SK-N-SH (cell line): ENCODE measurements around the gene MYBBP1A. TPM values are rescaled to one million over a fixed set of nuclear protein-coding genes. Genes with fewer than 3 reads are reported as not detected.

Source experiments
- CTCF ChIA-PET: fragments of 300-600, 350-600 bp; formaldehyde crosslinking; extraction: SDS; loops from one replicate; lab custom pipeline; 2021; lab: Yijun Ruan, JAX
- POLR2A ChIA-PET: fragments of 350-600 bp; sonication (Branson Sonifier 250); formaldehyde crosslinking; extraction: SDS; loops from one replicate; lab custom pipeline; 2020; ENCODE audit warnings: antibody characterized with exemption, inconsistent platforms; lab: Yijun Ruan, JAX
- DNase-seq: peaks from one replicate; pipeline ENCODE4 v3.0.0; 2012
- H2AFZ ChIP-seq: fragments of 200-600 bp; sonication (generic); 2 replicates; pipeline ENCODE4 v1.8.1; 2016; ENCODE audit warnings: antibody characterized with exemption, mild to moderate bottlenecking, low read depth
- H3F3A ChIP-seq: fragments of 200-600 bp; sonication (generic); replicated peaks from 2 replicates; pipeline ENCODE3; 2016; ENCODE audit warnings: antibody characterized with exemption, mild to moderate bottlenecking; ENCODE audit not compliant: insufficient read depth
- H3K27ac ChIP-seq, 2 experiments: fragments of 200-500 bp in 1 of 2; fragments of 200-600 bp in 1 of 2; sonication (Bioruptor generic) in 1 of 2; sonication (generic), shearing (Covaris generic) in 1 of 2; 2 replicates each; pipeline versions ENCODE4 v1.5.1 to v1.6.1; 2014 to 2016; ENCODE audit warnings: low read depth in 2 of 2, inconsistent platforms in 1 of 2, low read length in 1 of 2, mild to moderate bottlenecking in 1 of 2, mixed read lengths in 1 of 2
- H3K27me3 ChIP-seq: fragments of 200-600 bp; sonication (generic), shearing (Covaris generic); 2 replicates; pipeline ENCODE4 v1.6.1; 2016; ENCODE audit warnings: mixed run types; ENCODE audit not compliant: insufficient read depth
- H3K36me3 ChIP-seq, 2 experiments: fragments of 200-500 bp in 1 of 2; fragments of 200-600 bp in 1 of 2; sonication (Bioruptor generic) in 1 of 2; sonication (generic) in 1 of 2; replicated peaks in 1 of 2; 2 replicates each; pipeline versions ENCODE3 to v1.5.1; 2014 to 2016; ENCODE audit warnings: low read length in 1 of 2, mild to moderate bottlenecking in 1 of 2; ENCODE audit not compliant: insufficient read depth in 2 of 2, control insufficient read depth in 1 of 2
- H3K4me1 ChIP-seq, 2 experiments: fragments of 200-500 bp in 1 of 2; fragments of 200-600 bp in 1 of 2; sonication (Bioruptor generic) in 1 of 2; sonication (generic), shearing (Covaris generic) in 1 of 2; 2 replicates each; pipeline versions ENCODE4 v1.5.1 to v1.6.1; 2014 to 2016; ENCODE audit warnings: low read depth in 1 of 2, low read length in 1 of 2, mixed run types in 1 of 2; ENCODE audit not compliant: insufficient read depth in 2 of 2, control insufficient read depth in 1 of 2
- H3K4me2 ChIP-seq: fragments of 200-600 bp; sonication (generic), shearing (Covaris generic); 2 replicates; pipeline ENCODE4 v1.6.1; 2017; ENCODE audit warnings: mixed run types
- H3K4me3 ChIP-seq, 2 experiments: fragments of 200-500 bp in 1 of 2; fragments of 200-600 bp in 1 of 2; sonication (Bioruptor generic) in 1 of 2; sonication (generic), shearing (Covaris generic) in 1 of 2; 2 replicates each; pipeline versions ENCODE4 v1.5.1 to v1.8.1; 2014 to 2016; ENCODE audit warnings: low read depth in 2 of 2, inconsistent platforms in 1 of 2, low read length in 1 of 2, mild to moderate bottlenecking in 1 of 2, mixed read lengths in 1 of 2, moderate library complexity in 1 of 2
- H3K79me2 ChIP-seq: fragments of 200-600 bp; sonication (generic); 2 replicates; pipeline ENCODE4 v1.8.1; 2017; ENCODE audit warnings: mild to moderate bottlenecking; ENCODE audit not compliant: insufficient read depth
- H3K9ac ChIP-seq: fragments of 200-600 bp; sonication (generic); 2 replicates; pipeline ENCODE4 v1.6.1; 2017; ENCODE audit warnings: mixed run types
- H3K9me2 ChIP-seq: fragments of 200-600 bp; sonication (generic); 2 replicates; pipeline ENCODE4 v1.6.1; 2017; ENCODE audit warnings: mixed run types
- H3K9me3 ChIP-seq: fragments of 200-600 bp; sonication (generic); 2 replicates; pipeline ENCODE4 v1.6.1; 2017; ENCODE audit warnings: mixed run types, mild to moderate bottlenecking, moderate library complexity
- H4K20me1 ChIP-seq: fragments of 200-600 bp; sonication (generic); 2 replicates; pipeline ENCODE4 v1.6.1; 2017; ENCODE audit warnings: mild to moderate bottlenecking, mixed run types; ENCODE audit not compliant: insufficient read depth
- CHD2 ChIP-seq: fragments of 150-350 bp; IDR thresholded peaks from 2 replicates; pipeline ENCODE4 v1.6.1; 2018; ENCODE audit warnings: low read length; ENCODE audit not compliant: partially characterized antibody
- ELF1 ChIP-seq: IDR thresholded peaks from 2 replicates; pipeline ENCODE4 v1.4.0; 2012
- GABPA ChIP-seq: IDR thresholded peaks from 2 replicates; pipeline ENCODE4 v1.4.0; 2012; ENCODE audit warnings: low read depth, mild to moderate bottlenecking
- GATA2 ChIP-seq: sonication (generic); formaldehyde crosslinking; IDR thresholded peaks from 2 replicates; pipeline ENCODE4 v1.5.0; 2020; ENCODE audit warnings: mild to moderate bottlenecking, missing genetic modification reagents
- MEF2A ChIP-seq: IDR thresholded peaks from 2 replicates; pipeline ENCODE4 v1.4.0; 2012; ENCODE audit warnings: low read depth, borderline replicate concordance
- MXI1 ChIP-seq: IDR thresholded peaks from 2 replicates; pipeline ENCODE4 v1.6.1; 2012; ENCODE audit warnings: mild to moderate bottlenecking, low read depth, low read length, improper control_type of control experiment
- NFIC ChIP-seq: IDR thresholded peaks from 2 replicates; pipeline ENCODE4 v1.4.0; 2012; ENCODE audit warnings: borderline replicate concordance
- NRF1 ChIP-seq: IDR thresholded peaks from 2 replicates; pipeline ENCODE4 v1.6.1; 2012; ENCODE audit warnings: low read depth, mild to moderate bottlenecking, low read length
- POLR2AphosphoS5 ChIP-seq: IDR thresholded peaks from 2 replicates; pipeline ENCODE4 v1.6.1; 2012; ENCODE audit warnings: low read depth, low read length
- RAD21 ChIP-seq: IDR thresholded peaks from 2 replicates; pipeline ENCODE4 v1.6.1; 2012; ENCODE audit warnings: mild to moderate bottlenecking, low read length
- RCOR1 ChIP-seq: fragments of 150-350 bp; IDR thresholded peaks from 2 replicates; pipeline ENCODE4 v1.6.1; 2017; ENCODE audit warnings: antibody characterized with exemption, low read length
- RFX5 ChIP-seq: IDR thresholded peaks from 2 replicates; pipeline ENCODE4 v1.6.1; 2012; ENCODE audit warnings: mild to moderate bottlenecking, improper control_type of control experiment, low read length
- RXRA ChIP-seq: IDR thresholded peaks from 2 replicates; pipeline ENCODE4 v1.4.0; 2012; ENCODE audit warnings: low read depth, mild to moderate bottlenecking, borderline replicate concordance
- SIN3A ChIP-seq: IDR thresholded peaks from 2 replicates; pipeline ENCODE4 v1.6.1; 2012; ENCODE audit warnings: low read depth, mild to moderate bottlenecking, low read length, moderate library complexity, borderline replicate concordance
- SMC3 ChIP-seq: IDR thresholded peaks from 2 replicates; pipeline ENCODE4 v1.6.1; 2012; ENCODE audit warnings: low read depth, low read length, improper control_type of control experiment
- TAF1 ChIP-seq: IDR thresholded peaks from 2 replicates; pipeline ENCODE4 v1.6.1; 2012; ENCODE audit warnings: low read depth, mild to moderate bottlenecking, low read length, moderate library complexity, borderline replicate concordance
- TEAD4 ChIP-seq: IDR thresholded peaks from 2 replicates; pipeline ENCODE4 v1.4.0; 2012; ENCODE audit warnings: mild to moderate bottlenecking, borderline replicate concordance; ENCODE audit not compliant: insufficient read depth
- YY1 ChIP-seq: IDR thresholded peaks from 2 replicates; pipeline ENCODE4 v1.4.0; 2012; ENCODE audit warnings: low read depth, mild to moderate bottlenecking
- WGBS: methylation state at CpG from one replicate; pipeline ENCODE4 v1.1.6; 2017; ENCODE audit warnings: low lambda C conversion rate; 5-methylcytosine and 5-hydroxymethylcytosine counted together
- polyA plus RNA-seq, 3 experiments: library from polyadenylated mRNA; depleted of rRNA; stranded (reverse); fragments of >200 nt; gene quantifications; 2 replicates each; pipeline ENCODE4 v1.2.3, GENCODE V29; 2012
- TF ChIP-seq, protein P1 (sequence below): fragments of 150-350 bp; IDR thresholded peaks from 2 replicates; pipeline ENCODE4 v1.6.1; 2017; ENCODE audit warnings: antibody characterized with exemption, low read length, low read depth, borderline replicate concordance
- TF ChIP-seq, protein P2 (sequence below): IDR thresholded peaks from 2 replicates; pipeline ENCODE4 v1.4.0; 2012; ENCODE audit warnings: low read depth, borderline replicate concordance
- TF ChIP-seq, protein P3 (sequence below): IDR thresholded peaks from 2 replicates; pipeline ENCODE4 v1.4.0; 2012; ENCODE audit warnings: low read depth, borderline replicate concordance
- TF ChIP-seq, protein P4 (sequence below): fragments of 150-350 bp; IDR thresholded peaks from 2 replicates; pipeline ENCODE4 v1.6.1; 2016; ENCODE audit warnings: mild to moderate bottlenecking, low read depth, low read length

Gene MYBBP1A
- polyA plus RNA-seq, 1 of the 3 experiments (the other 2 are of a cell fraction), result 93.0 TPM

DNA sequence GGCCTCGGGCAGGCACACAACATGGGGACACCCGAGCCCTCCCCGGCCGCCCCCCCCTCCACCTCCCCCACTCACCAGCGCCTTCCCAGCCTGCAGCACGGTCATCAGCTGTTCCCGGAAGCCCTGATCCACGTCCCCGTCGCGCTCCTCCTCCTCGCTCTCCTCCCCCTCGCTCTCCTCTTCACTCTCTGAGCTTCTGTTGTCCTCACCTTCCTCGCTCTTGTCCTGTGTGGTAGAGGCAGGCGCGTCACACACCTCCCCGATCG, 10.3 kb downstream of the MYBBP1A start:
- POLR2A ChIA-PET, result interaction anchor here (1.2 to 1.4 kb wide), 2 partner anchors 10 kb away, joined by 3 to 4 read pairs; partner anchors contain the start of gene MYBBP1A
- Histone ChIP-seq H4K20me1 (no peaks in the 10 kb centered on the region), H3K27me3 (no peaks in the 10 kb centered on the region), H3F3A (no peaks in the 10 kb centered on the region), H3K9me3 (no peaks in the 10 kb centered on the region), H3K27ac (no peak overlapping the region), H3K4me1 (no peaks in the 10 kb centered on the region), H2AFZ (no peak overlapping the region), H3K79me2 (no peaks in the 10 kb centered on the region), H3K9me2 (no peaks in the 10 kb centered on the region), H3K9ac (no peak overlapping the region), H3K4me2 (no peak overlapping the region)
- WGBS, result 97% methylated on average over 17 of the region's 18 CpGs
- CTCF ChIA-PET, result interaction anchor here (1.7 kb wide), 1 partner anchor 10 kb away, joined by 4 read pairs; the partner anchor contains the start of gene MYBBP1A
- no peak for TF ChIP-seq RXRA
- TF ChIP-seq ELF1, result no peak
- TF ChIP-seq MXI1, result no peak
- no peak for TF ChIP-seq SMC3
- no peak for TF ChIP-seq MEF2A
- no peak for TF ChIP-seq RCOR1
- no peak for TF ChIP-seq NRF1
- TF ChIP-seq POLR2AphosphoS5, result no peak
- TF ChIP-seq CHD2, result no peak
- no peak for TF ChIP-seq SIN3A
- no peak for TF ChIP-seq GATA2 (CRISPR knock-in tag)
- TF ChIP-seq TEAD4, result no peak
- no peak for TF ChIP-seq GABPA
- TF ChIP-seq, all 33 proteins: peak for 0
- H3K4me3 ChIP-seq, result no peak overlapping the region
- H3K36me3 ChIP-seq, result peaks cover 8 to 85% of the 10 kb centered on the region in 2 experiments
- no peak for DNase-seq

DNA sequence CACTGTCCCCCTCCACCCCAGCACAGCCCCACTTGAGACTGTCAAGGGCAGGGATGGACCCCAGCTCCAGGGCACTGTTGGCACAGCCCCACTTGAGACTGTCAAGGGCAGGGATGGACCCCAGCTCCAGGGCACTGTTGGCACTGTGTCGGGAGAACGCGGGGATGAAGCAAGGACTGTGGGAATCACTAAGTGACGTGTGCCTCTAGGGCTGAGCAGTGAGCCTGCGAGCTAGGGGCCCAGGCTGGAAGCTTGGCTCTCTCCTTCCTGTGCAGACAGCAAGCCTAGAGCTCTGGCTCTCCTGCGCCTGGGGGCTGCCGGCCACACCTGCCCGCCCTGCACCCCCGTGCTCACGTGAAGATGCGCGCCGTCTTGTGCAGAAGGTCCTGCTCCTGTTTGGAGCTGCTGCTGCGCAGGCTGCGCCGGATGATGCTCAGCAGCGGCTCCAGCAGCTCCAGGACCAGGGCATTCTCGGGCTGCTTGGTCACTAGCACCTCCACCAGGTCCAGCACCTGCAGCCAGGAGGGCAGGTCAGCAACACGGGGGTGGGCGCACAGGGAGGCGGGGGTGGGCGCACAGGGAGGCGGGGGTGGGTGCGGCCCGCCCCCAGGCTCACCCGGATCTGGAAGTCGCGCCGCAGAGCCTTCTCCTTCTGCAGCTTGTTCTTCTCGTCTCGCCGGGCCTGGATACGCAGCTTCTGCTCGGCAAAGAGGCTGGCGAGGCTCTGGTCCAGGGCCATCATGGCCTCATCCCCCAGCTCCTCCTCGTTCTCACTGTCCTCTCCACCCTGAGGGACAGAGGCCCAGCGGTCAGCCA, 10.8 kb downstream of the MYBBP1A start:
- peaks cover 8 to 85% of the 10 kb centered on the region in 2 experiments for H3K36me3 ChIP-seq
- POLR2A ChIA-PET, result interaction anchor here (1.2 to 1.4 kb wide), 2 partner anchors 10 to 11 kb away, joined by 3 to 4 read pairs; partner anchors contain the start of gene MYBBP1A
- TF ChIP-seq, protein P1, sequence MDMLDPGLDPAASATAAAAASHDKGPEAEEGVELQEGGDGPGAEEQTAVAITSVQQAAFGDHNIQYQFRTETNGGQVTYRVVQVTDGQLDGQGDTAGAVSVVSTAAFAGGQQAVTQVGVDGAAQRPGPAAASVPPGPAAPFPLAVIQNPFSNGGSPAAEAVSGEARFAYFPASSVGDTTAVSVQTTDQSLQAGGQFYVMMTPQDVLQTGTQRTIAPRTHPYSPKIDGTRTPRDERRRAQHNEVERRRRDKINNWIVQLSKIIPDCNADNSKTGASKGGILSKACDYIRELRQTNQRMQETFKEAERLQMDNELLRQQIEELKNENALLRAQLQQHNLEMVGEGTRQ, result no peak
- TF ChIP-seq GABPA, result no peak
- TF ChIP-seq, protein P2, sequence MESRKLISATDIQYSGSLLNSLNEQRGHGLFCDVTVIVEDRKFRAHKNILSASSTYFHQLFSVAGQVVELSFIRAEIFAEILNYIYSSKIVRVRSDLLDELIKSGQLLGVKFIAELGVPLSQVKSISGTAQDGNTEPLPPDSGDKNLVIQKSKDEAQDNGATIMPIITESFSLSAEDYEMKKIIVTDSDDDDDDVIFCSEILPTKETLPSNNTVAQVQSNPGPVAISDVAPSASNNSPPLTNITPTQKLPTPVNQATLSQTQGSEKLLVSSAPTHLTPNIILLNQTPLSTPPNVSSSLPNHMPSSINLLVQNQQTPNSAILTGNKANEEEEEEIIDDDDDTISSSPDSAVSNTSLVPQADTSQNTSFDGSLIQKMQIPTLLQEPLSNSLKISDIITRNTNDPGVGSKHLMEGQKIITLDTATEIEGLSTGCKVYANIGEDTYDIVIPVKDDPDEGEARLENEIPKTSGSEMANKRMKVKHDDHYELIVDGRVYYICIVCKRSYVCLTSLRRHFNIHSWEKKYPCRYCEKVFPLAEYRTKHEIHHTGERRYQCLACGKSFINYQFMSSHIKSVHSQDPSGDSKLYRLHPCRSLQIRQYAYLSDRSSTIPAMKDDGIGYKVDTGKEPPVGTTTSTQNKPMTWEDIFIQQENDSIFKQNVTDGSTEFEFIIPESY, result no peak
- TF ChIP-seq RCOR1, result no peak
- no peak for TF ChIP-seq YY1
- no peak for TF ChIP-seq TAF1
- no peak for TF ChIP-seq RFX5
- no peak for TF ChIP-seq SIN3A
- TF ChIP-seq RAD21, result no peak
- TF ChIP-seq, protein P3, sequence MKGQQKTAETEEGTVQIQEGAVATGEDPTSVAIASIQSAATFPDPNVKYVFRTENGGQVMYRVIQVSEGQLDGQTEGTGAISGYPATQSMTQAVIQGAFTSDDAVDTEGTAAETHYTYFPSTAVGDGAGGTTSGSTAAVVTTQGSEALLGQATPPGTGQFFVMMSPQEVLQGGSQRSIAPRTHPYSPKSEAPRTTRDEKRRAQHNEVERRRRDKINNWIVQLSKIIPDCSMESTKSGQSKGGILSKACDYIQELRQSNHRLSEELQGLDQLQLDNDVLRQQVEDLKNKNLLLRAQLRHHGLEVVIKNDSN, result no peak
- TF ChIP-seq, protein P4, sequence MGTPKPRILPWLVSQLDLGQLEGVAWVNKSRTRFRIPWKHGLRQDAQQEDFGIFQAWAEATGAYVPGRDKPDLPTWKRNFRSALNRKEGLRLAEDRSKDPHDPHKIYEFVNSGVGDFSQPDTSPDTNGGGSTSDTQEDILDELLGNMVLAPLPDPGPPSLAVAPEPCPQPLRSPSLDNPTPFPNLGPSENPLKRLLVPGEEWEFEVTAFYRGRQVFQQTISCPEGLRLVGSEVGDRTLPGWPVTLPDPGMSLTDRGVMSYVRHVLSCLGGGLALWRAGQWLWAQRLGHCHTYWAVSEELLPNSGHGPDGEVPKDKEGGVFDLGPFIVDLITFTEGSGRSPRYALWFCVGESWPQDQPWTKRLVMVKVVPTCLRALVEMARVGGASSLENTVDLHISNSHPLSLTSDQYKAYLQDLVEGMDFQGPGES, result no peak
- no peak for TF ChIP-seq NFIC
- no peak for TF ChIP-seq CHD2

More for the DNA sequence above, 10.8 kb downstream of the MYBBP1A start:
- Histone ChIP-seq H3K27me3 (no peaks in the 10 kb centered on the region), H3K9ac (no peak overlapping the region), H3K4me1 (no peaks in the 10 kb centered on the region), H3K27ac (no peak overlapping the region), H3K4me3 (no peak overlapping the region), H3K4me2 (no peak overlapping the region), H4K20me1 (no peaks in the 10 kb centered on the region), H3K9me3 (no peaks in the 10 kb centered on the region), H3K9me2 (no peaks in the 10 kb centered on the region), H2AFZ (no peak overlapping the region), H3K79me2 (no peaks in the 10 kb centered on the region), H3F3A (no peaks in the 10 kb centered on the region)
- CTCF ChIA-PET, result interaction anchor here (0.6 to 1.7 kb wide), 4 partner anchors 10 to 329 kb away, joined by 3 to 4 read pairs (median 3); partner anchors contain the start of gene MYBBP1A
- 94% methylated on average over 23 of the region's 37 CpGs for WGBS
- DNase-seq, result no peak
